Fibroblast of lung (primary cell): ENCODE measurements around the gene SYNDIG1L.

Experiments
- CTCF ChIP-seq, 2 donors: IDR thresholded peaks in 1 of 2; conservative IDR thresholded peaks in 1 of 2; 1 replicate in 1 of 2; 2 replicates in 1 of 2; pipeline ENCODE4 v1.5.1; 2011 to 2012; ENCODE audit warnings: low read length in 2 of 2, control low read depth in 1 of 2, inconsistent platforms in 1 of 2, low read depth in 1 of 2, mild to moderate bottlenecking in 1 of 2
- EZH2 ChIP-seq: IDR thresholded peaks from 2 replicates; pipeline ENCODE4 v1.5.1; 2012; ENCODE audit warnings: low read length, control low read depth, mild to moderate bottlenecking; ENCODE audit errors: missing control alignments

GRCh38 chr14:74459289-74459946 is 33.4 kb upstream of the SYNDIG1L start:
- TF ChIP-seq CTCF (conservative IDR thresholded peaks at IDR 0.05 in 1 of 2, IDR thresholded peaks at IDR 0.05 in 1 of 2; ENCODE audit: low read depth in 1 of 2, low read length in 2 of 2) (peak; percentile 55 to 76), EZH2 (no peak)
